ENCODE results near the gene NT5DC3.

NT5DC3 gene

GRCh38 chr12:103780093-103780440, 61.0 kb downstream of the NT5DC3 start:
- no peak for DNase-seq

GRCh38 chr12:103779410-103780092, 61.5 kb downstream of the NT5DC3 start:
- no peak for DNase-seq

- DNase-seq = no peak
These were observed 62.3 kb downstream of the NT5DC3 start for GRCh38 chr12:103778781-103779180.

GRCh38 chr12:103774977-103775560, 66.0 kb downstream of the NT5DC3 start:
- DNase-seq = no peak

- no peak for DNase-seq
These were observed 67.7 kb downstream of the NT5DC3 start for GRCh38 chr12:103773109-103773910.

GRCh38 chr12:103772367-103773108, 68.5 kb downstream of the NT5DC3 start:
- DNase-seq = no peak

GRCh38 chr12:103771466-103771865, 69.6 kb downstream of the NT5DC3 start:
- DNase-seq = no peak

GRCh38 chr12:103769240-103769945, 71.6 kb downstream of the NT5DC3 start:
- DNase-seq = no peak

GRCh38 chr12:103768467-103769123, 72.4 kb downstream of the NT5DC3 start:
- no peak for DNase-seq

- DNase-seq = no peak
These were observed 75.0 kb downstream of the NT5DC3 start for GRCh38 chr12:103766028-103766427.

- DNase-seq = no peak
These were observed 75.7 kb downstream of the NT5DC3 start for GRCh38 chr12:103765322-103765721.

GRCh38 chr12:103762473-103762872, 78.6 kb downstream of the NT5DC3 start:
- no peak for DNase-seq

- DNase-seq = no peak
These were observed 82.5 kb downstream of the NT5DC3 start for GRCh38 chr12:103758310-103759089.

- DNase-seq = no peak
These were observed 83.8 kb downstream of the NT5DC3 start for GRCh38 chr12:103757248-103757647.

- DNase-seq = no peak
These were observed 84.6 kb downstream of the NT5DC3 start for GRCh38 chr12:103756443-103756842.

- DNase-seq = no peak
These were observed 85.6 kb downstream of the NT5DC3 start for GRCh38 chr12:103755425-103755824.

GRCh38 chr12:103751600-103751999, 89.4 kb downstream of the NT5DC3 start:
- DNase-seq = no peak

GRCh38 chr12:103751171-103751570, 89.9 kb downstream of the NT5DC3 start:
- DNase-seq = no peak

GRCh38 chr12:103748875-103749274, 92.2 kb downstream of the NT5DC3 start:
- DNase-seq = no peak

- no peak for DNase-seq
These were observed 93.0 kb downstream of the NT5DC3 start for GRCh38 chr12:103748002-103748401.

GRCh38 chr12:103745962-103746361, 95.1 kb downstream of the NT5DC3 start:
- DNase-seq = no peak
